Left ventricle myocardium inferior (tissue), 1 donor: ENCODE data around the gene BCAR3. TPM values are rescaled to one million over a fixed set of nuclear protein-coding genes. Genes with fewer than 3 reads are reported as not detected.

Experiments
- DNase-seq: peaks from one replicate; pipeline ENCODE4 v3.0.0-alpha.2; 2020
- H3K27ac ChIP-seq: fragments of 200-600 bp; replicated peaks from 2 replicates; pipeline ENCODE4 v1.8.0; 2021
- H3K27me3 ChIP-seq: fragments of 200-600 bp; 2 replicates; pipeline ENCODE4 v1.8.0; 2021; ENCODE audit warnings: low read depth
- H3K36me3 ChIP-seq: fragments of 200-600 bp; 2 replicates; pipeline ENCODE4 v1.8.0; 2021
- H3K4me1 ChIP-seq: fragments of 200-600 bp; 2 replicates; pipeline ENCODE4 v1.8.0; 2021
- H3K4me3 ChIP-seq: fragments of 200-600 bp; 2 replicates; pipeline ENCODE4 v1.8.0; 2021; ENCODE audit warnings: mild to moderate bottlenecking, moderate library complexity
- H3K9me3 ChIP-seq: fragments of 200-600 bp; replicated peaks from 2 replicates; pipeline ENCODE4 v1.8.0; 2021
- CTCF ChIP-seq: fragments of 200-600 bp; IDR thresholded peaks from 2 replicates; pipeline ENCODE4 v1.8.0; 2021; ENCODE audit warnings: antibody characterized with exemption, mild to moderate bottlenecking, borderline replicate concordance
- intact Hi-C: fragments of 100-400 bp; cut with micrococcal nuclease; formaldehyde crosslinking; loops from one replicate; pipeline ENCODE4 v1.11.0; 2022
- total RNA-seq: library from RNA; stranded (reverse); fragmentation: NEBNext Ultra II Directional; extraction: Animal tissue kit (Norgen Biotek cat#: 25700); gene quantifications from one replicate; pipeline ENCODE4 v1.2.1, GENCODE V29; 2021
- donor health status: DM: no; HTN: yes; CAD: no; lungs with severe emphysema.

The BCAR3 gene
- total RNA-seq, 1 donor from 2014 or later = 23.5 TPM

DNA sequence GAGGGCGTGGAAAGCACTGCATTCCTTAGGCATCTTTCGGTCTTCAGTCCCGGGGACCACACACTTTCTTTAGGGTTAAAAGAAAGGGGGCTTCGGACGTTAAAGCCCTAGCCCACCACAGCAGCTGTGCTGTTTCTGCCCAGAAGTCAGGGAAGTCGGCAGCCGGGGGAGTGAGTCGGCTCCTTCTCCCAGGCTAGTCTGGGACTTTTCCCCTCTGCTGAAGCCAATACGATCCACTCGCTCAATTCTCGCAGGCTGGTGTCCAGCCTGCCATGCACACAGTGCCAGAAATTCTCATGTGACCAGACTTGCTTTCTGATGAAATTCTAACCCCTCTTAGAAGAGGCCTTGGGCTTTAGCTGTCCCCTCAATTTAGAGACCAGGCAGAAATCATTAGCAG lies 67.7 kb downstream of the BCAR3 start:
- peaks cover 97% of the 10 kb centered on the region for H3K4me1 ChIP-seq
- peak overlapping the region; percentile 84 for H3K27ac ChIP-seq
- DNase-seq = peak; percentile 49
- H3K4me3 ChIP-seq = peak overlapping the region; percentile 60
- intact Hi-C loops = no loop called here
- H3K27me3 ChIP-seq = no peaks in the 10 kb centered on the region
- no peak for TF ChIP-seq CTCF
- no peaks in the 10 kb centered on the region for H3K9me3 ChIP-seq
- H3K36me3 ChIP-seq = no peaks in the 10 kb centered on the region

DNA sequence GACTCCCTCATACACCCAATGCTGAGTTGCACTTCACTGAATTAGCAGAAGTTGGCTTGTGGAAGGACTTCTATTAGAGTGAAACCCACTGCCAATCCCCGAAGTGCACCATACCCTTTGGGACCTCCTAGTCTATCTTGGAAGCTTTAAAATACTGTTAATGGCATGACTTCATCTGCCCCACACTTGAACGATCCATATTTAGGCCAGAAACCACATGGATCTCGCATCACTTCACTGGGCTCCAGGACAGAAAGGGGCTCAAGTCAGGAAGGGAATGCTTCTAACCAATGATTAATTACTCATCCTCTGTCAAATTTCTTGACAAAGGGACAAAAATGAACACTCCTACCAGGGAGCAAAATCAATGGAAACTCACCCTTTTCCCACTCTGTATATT lies 69.1 kb downstream of the BCAR3 start:
- no peaks in the 10 kb centered on the region for H3K9me3 ChIP-seq
- no peak for TF ChIP-seq CTCF
- H3K27ac ChIP-seq = peak overlapping the region; percentile 84
- peak overlapping the region; percentile 60 for H3K4me3 ChIP-seq
- DNase-seq = no peak
- H3K27me3 ChIP-seq = no peaks in the 10 kb centered on the region
- no peaks in the 10 kb centered on the region for H3K36me3 ChIP-seq
- intact Hi-C loops = no loop called here
- peaks cover 99% of the 10 kb centered on the region for H3K4me1 ChIP-seq

DNA sequence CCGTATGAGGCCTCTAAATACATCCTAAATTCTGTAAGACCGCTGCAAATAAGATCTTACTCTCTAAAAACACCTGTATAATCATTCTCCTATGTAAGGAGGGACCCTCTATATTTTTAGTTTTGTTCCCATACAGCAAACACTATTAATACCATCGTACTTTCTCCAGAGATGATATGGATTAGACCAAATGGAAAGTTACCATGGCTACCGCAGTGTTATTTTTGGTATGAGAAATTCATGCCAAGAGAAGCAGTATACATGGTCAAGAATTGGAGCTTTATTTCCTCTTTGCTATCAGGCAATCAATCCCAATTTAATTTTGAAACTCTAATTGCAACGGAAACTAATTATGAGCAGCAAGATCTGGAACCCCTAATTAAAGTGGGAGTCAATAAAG lies 70.0 kb downstream of the BCAR3 start:
- H3K27me3 ChIP-seq = no peaks in the 10 kb centered on the region
- intact Hi-C loops = no loop called here
- TF ChIP-seq CTCF = no peak
- peak overlapping the region; percentile 84 for H3K27ac ChIP-seq
- H3K9me3 ChIP-seq = no peaks in the 10 kb centered on the region
- peaks cover 99% of the 10 kb centered on the region for H3K4me1 ChIP-seq
- DNase-seq = no peak
- no peaks in the 10 kb centered on the region for H3K36me3 ChIP-seq
- peak overlapping the region; percentile 60 for H3K4me3 ChIP-seq

- Histone ChIP-seq H3K4me1 (peaks cover 99% of the 10 kb centered on the region), H3K9me3 (no peaks in the 10 kb centered on the region), H3K27ac (peak overlapping the region; percentile 84), H3K27me3 (no peaks in the 10 kb centered on the region), H3K4me3 (no peak overlapping the region), H3K36me3 (no peaks in the 10 kb centered on the region)
- DNase-seq = no peak
- intact Hi-C loops = no loop called here
- no peak for TF ChIP-seq CTCF
Measured at GRCh38 chr1:93609536-93609935, 72.1 kb downstream of the BCAR3 start.

GRCh38 chr1:93608187-93609109 lies 73.2 kb downstream of the BCAR3 start:
- peak; percentile 40 for DNase-seq
- Histone ChIP-seq H3K36me3 (no peaks in the 10 kb centered on the region), H3K27me3 (no peaks in the 10 kb centered on the region), H3K4me3 (peak overlapping the region; percentile 5), H3K4me1 (peaks cover 99% of the 10 kb centered on the region), H3K27ac (peak overlapping the region; percentile 84), H3K9me3 (no peaks in the 10 kb centered on the region)
- peak; percentile 20 for TF ChIP-seq CTCF
- intact Hi-C loops = no loop called here
